Ascending aorta (tissue), 2 donors: ENCODE measurements around the gene HAO1. TPM values are rescaled to one million over a fixed set of nuclear protein-coding genes. Genes with fewer than 3 reads are reported as not detected.
A peak's percentile ranks its signal among the peaks of the same experiment; 100 is the strongest.

ENCODE experiments used
- DNase-seq, 2 donors: peaks; one replicate each; pipeline ENCODE4 v3.0.0-alpha.2; 2019; ENCODE audit warnings: low spot score in 2 of 2
- H3K27ac ChIP-seq, 2 donors: fragments of 200-600 bp; sonication (generic); one replicate each; pipeline ENCODE4 v1.5.1; 2016 to 2017; ENCODE audit warnings: mild to moderate bottlenecking in 1 of 2
- H3K27me3 ChIP-seq: fragments of 200-600 bp; sonication (generic); one replicate; pipeline ENCODE4 v1.5.1; 2017
- H3K36me3 ChIP-seq, 2 donors: fragments of 200-600 bp; sonication (generic); one replicate each; pipeline ENCODE4 v1.5.1; 2016
- H3K4me1 ChIP-seq, 2 donors: fragments of 200-600 bp; sonication (generic); one replicate each; pipeline ENCODE4 v1.5.1; 2016 to 2017; ENCODE audit warnings: mild to moderate bottlenecking in 1 of 2
- H3K4me3 ChIP-seq, 2 donors: fragments of 200-600 bp; sonication (generic); one replicate each; pipeline ENCODE4 v1.5.1; 2016 to 2017; ENCODE audit warnings: mild to moderate bottlenecking in 1 of 2
- H3K9me3 ChIP-seq, 2 donors: fragments of 200-600 bp; sonication (generic); one replicate each; pipeline ENCODE4 v1.5.1; 2016
- CTCF ChIP-seq, 3 experiments: fragments of 200-600 bp in 2 of 3; fragments of 450-650 bp in 1 of 3; sonication (generic) in 2 of 3; IDR thresholded peaks; one replicate each; pipeline ENCODE4 v1.5.1; 2016 to 2019; ENCODE audit warnings: antibody characterized with exemption in 3 of 3, mild to moderate bottlenecking in 1 of 3, moderate library complexity in 1 of 3
- intact Hi-C: fragments of 100-400 bp; cut with DNase I; formaldehyde crosslinking; loops from one replicate; pipeline ENCODE4 v1.15.1; 2023
- total RNA-seq: library from RNA; depleted of rRNA; stranded (reverse); fragments of >200 nt; gene quantifications from one replicate; pipeline ENCODE4 v1.1.0, GENCODE V29; 2016

HAO1 gene
- total RNA-seq, 1 donor from 2014 or later, result not detected

- no peaks in the 10 kb centered on the region for H3K4me1 ChIP-seq
- intact Hi-C loops, result loop anchor here (5.0 kb wide), 1 partner anchor 1103 kb away; no protein-coding TSS in a partner anchor
- H3K9me3 ChIP-seq, result no peaks in the 10 kb centered on the region
- H3K36me3 ChIP-seq, result no peaks in the 10 kb centered on the region
- no peaks in the 10 kb centered on the region for H3K27me3 ChIP-seq
- H3K4me3 ChIP-seq, result no peak overlapping the region
- no peak for TF ChIP-seq CTCF (IDR thresholded peaks at IDR 0.05)
- no peak overlapping the region for H3K27ac ChIP-seq
- DNase-seq, result no peak
Measured at GRCh38 chr20:7930343-7930742, 9.9 kb downstream of the HAO1 start.

- H3K27me3 ChIP-seq, result no peaks in the 10 kb centered on the region
- intact Hi-C loops, result no loop called here
- TF ChIP-seq CTCF (IDR thresholded peaks at IDR 0.05), result peak in 2 of 3 experiments; percentile 30 to 49
Measured at GRCh38 chr20:7926767-7927166, 13.5 kb downstream of the HAO1 start.

GRCh38 chr20:7926323-7926722, 13.9 kb downstream of the HAO1 start:
- Histone ChIP-seq H3K27ac (no peak overlapping the region), H3K4me3 (no peak overlapping the region), H3K36me3 (no peaks in the 10 kb centered on the region), H3K4me1 (no peaks in the 10 kb centered on the region), H3K9me3 (no peaks in the 10 kb centered on the region), H3K27me3 (no peaks in the 10 kb centered on the region)
- no peak for DNase-seq
- TF ChIP-seq CTCF (IDR thresholded peaks at IDR 0.05), result no peak
- intact Hi-C loops, result no loop called here

More at GRCh38 chr20:7926767-7927166, 13.5 kb downstream of the HAO1 start:
- DNase-seq, result no peak
- H3K9me3 ChIP-seq, result no peaks in the 10 kb centered on the region
- no peak overlapping the region for H3K4me3 ChIP-seq
- no peak overlapping the region for H3K27ac ChIP-seq
- no peaks in the 10 kb centered on the region for H3K36me3 ChIP-seq
- no peaks in the 10 kb centered on the region for H3K4me1 ChIP-seq

- Histone ChIP-seq H3K27me3 (no peaks in the 10 kb centered on the region), H3K9me3 (no peaks in the 10 kb centered on the region), H3K36me3 (no peaks in the 10 kb centered on the region), H3K27ac (peak overlapping the region in 1 of 2 donors; percentile 45), H3K4me3 (no peak overlapping the region), H3K4me1 (no peaks in the 10 kb centered on the region)
- intact Hi-C loops, result no loop called here
- TF ChIP-seq CTCF (IDR thresholded peaks at IDR 0.05), result no peak
- no peak for DNase-seq
Measured at GRCh38 chr20:7924692-7925091, 15.6 kb downstream of the HAO1 start.

GRCh38 chr20:7916648-7917047, 23.6 kb downstream of the HAO1 start:
- no peaks in the 10 kb centered on the region for H3K36me3 ChIP-seq
- H3K4me3 ChIP-seq, result no peak overlapping the region
- intact Hi-C loops, result no loop called here
- no peaks in the 10 kb centered on the region for H3K27me3 ChIP-seq
- no peak for DNase-seq
- no peaks in the 10 kb centered on the region for H3K9me3 ChIP-seq
- no peak for TF ChIP-seq CTCF (IDR thresholded peaks at IDR 0.05)
- no peaks in the 10 kb centered on the region for H3K4me1 ChIP-seq
- H3K27ac ChIP-seq, result no peak overlapping the region

- Histone ChIP-seq H3K4me1 (no peaks in the 10 kb centered on the region), H3K9me3 (no peaks in the 10 kb centered on the region), H3K4me3 (no peak overlapping the region), H3K27me3 (no peaks in the 10 kb centered on the region), H3K27ac (no peak overlapping the region), H3K36me3 (no peaks in the 10 kb centered on the region)
- DNase-seq, result no peak
- intact Hi-C loops, result no loop called here
- TF ChIP-seq CTCF (IDR thresholded peaks at IDR 0.05), result no peak
Measured at GRCh38 chr20:7912551-7912950, 27.7 kb downstream of the HAO1 start.
